Omental fat pad (tissue), 4 donors: ENCODE measurements around the gene LHPP. TPM values are rescaled to one million over a fixed set of nuclear protein-coding genes. Genes with fewer than 3 reads are reported as not detected.

ENCODE experiments used
- ATAC-seq: fragments of 150-250 bp; one replicate; pipeline ENCODE4 v1.9.1; 2016; ENCODE audit warnings: mild to moderate bottlenecking, moderate library complexity; ENCODE audit not compliant: low FRiP score
- DNase-seq: peaks from one replicate; pipeline ENCODE4 v3.0.0-alpha.2; 2019; ENCODE audit warnings: low spot score
- total RNA-seq, 4 donors: library from RNA; depleted of rRNA; stranded (reverse); fragments of >200 nt; gene quantifications; one replicate each; pipeline ENCODE4 v1.1.0, GENCODE V29; 2016
- TF ChIP-seq, protein P1 (sequence below), 3 donors: fragments of 450-650 bp; IDR thresholded peaks; one replicate each; pipeline ENCODE4 v1.5.1; 2016 to 2017; ENCODE audit warnings: antibody characterized with exemption in 3 of 3, mild to moderate bottlenecking in 3 of 3, moderate library complexity in 2 of 3

LHPP gene
- total RNA-seq, 4 donors from 2014 or later = 10.1 to 16.2 (median 13.7) TPM

GRCh38 chr10:124658591-124659242, 197.1 kb downstream of the LHPP start:
- no peak for ATAC-seq
- TF ChIP-seq, protein P1, sequence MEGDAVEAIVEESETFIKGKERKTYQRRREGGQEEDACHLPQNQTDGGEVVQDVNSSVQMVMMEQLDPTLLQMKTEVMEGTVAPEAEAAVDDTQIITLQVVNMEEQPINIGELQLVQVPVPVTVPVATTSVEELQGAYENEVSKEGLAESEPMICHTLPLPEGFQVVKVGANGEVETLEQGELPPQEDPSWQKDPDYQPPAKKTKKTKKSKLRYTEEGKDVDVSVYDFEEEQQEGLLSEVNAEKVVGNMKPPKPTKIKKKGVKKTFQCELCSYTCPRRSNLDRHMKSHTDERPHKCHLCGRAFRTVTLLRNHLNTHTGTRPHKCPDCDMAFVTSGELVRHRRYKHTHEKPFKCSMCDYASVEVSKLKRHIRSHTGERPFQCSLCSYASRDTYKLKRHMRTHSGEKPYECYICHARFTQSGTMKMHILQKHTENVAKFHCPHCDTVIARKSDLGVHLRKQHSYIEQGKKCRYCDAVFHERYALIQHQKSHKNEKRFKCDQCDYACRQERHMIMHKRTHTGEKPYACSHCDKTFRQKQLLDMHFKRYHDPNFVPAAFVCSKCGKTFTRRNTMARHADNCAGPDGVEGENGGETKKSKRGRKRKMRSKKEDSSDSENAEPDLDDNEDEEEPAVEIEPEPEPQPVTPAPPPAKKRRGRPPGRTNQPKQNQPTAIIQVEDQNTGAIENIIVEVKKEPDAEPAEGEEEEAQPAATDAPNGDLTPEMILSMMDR (IDR thresholded peaks at IDR 0.05) = no peak
- DNase-seq = no peak

DNA sequence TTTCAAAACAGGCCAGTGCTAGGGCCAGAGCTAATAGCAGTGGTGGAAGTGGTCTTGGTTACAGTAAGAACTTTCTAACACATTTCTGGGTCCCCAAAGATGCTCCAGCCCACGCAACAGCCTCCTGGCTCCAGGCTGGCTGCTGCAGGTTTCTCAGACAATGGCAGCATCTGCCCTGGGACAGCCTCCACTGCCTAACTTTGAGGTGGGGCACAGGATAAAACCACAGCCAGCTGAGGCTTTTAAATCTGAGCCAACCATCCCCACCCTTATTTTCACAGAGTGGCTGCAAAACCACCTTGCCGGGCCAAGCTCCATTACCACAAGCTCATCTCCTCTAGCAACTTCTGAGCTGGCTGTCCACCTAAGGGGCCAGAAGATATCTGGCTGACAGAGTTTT, 197.8 kb downstream of the LHPP start:
- TF ChIP-seq, protein P1 (IDR thresholded peaks at IDR 0.05) = no peak
- DNase-seq = no peak

GRCh38 chr10:124660404-124661125, 198.9 kb downstream of the LHPP start:
- DNase-seq (no peak), ATAC-seq (no peak)
- TF ChIP-seq, protein P1 (IDR thresholded peaks at IDR 0.05) = no peak

More for the DNA sequence above, 197.8 kb downstream of the LHPP start:
- no peak for ATAC-seq

DNA sequence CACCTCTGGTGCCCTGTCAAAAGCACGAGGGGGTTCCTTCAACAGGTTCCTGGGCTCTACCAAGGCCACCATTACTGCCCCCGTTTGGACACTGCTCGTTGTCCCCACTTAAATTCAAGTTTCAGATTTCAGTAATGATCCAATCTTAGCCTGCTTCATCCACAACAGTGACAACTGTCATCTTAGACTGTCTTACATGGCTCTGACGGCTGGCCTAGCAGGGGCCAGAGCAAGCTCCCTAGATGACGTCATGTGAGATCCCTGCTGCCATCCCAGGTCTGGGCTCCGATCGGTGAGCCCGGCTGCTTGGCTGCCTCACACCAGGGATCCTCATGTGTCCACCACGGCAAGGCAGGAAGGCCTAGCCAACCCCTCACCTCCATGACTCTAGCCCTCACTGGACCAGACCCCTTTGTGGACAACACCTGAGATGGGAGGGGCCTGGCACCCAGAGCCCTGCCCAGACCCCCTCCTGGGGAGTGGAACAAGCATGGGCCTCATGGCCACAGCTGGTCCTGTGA, 200.1 kb downstream of the LHPP start:
- DNase-seq (no peak), ATAC-seq (no peak)
- TF ChIP-seq, protein P1 (IDR thresholded peaks at IDR 0.05) = no peak

DNA sequence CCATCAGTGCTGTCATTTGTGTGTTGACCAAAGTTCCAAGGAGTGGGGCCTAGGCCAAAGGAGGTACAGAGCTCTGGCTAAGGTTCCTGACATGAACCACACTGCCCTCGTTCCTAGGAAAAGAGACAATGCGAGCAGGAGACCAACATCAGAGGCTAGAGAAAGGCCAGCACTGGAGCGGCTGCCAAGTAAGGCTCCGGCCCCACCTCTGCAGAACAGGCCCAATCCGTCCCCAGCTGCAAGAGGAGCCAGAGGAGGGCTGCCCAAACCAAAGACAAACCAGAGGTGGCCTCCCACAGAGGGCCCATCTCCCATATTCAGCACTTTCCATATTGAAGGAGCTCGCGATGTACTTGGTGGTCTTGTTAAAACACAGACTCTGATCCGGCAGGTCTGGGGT, 201.6 kb downstream of the LHPP start:
- TF ChIP-seq, protein P1 (IDR thresholded peaks at IDR 0.05) = no peak
- ATAC-seq (no peak), DNase-seq (no peak)

Other genes starting within 250 kb of the LHPP start
- gene OAT, start 42.9 kb upstream of the LHPP start, total RNA-seq = 100 to 1,000 TPM in 1 of 4 donors, 10 to 100 TPM in 3; 62.4 to 120 (median 85.3) TPM
- not detected for gene NKX1-2, start 11.8 kb upstream of the LHPP start, total RNA-seq